HEK293 (cell line): Measurements from ENCODE around the gene FAM78A.

Experiments used
- CTCF ChIP-seq: fragments of 450-650 bp; formaldehyde crosslinking; IDR thresholded peaks from 2 replicates; pipeline ENCODE4 v1.5.1; 2016; ENCODE audit warnings: missing biosample characterization, missing genetic modification characterization
- EGR2 ChIP-seq: fragments of 450-650 bp; formaldehyde crosslinking; IDR thresholded peaks from 2 replicates; pipeline ENCODE4 v1.5.1; 2016; ENCODE audit warnings: low read depth, missing biosample characterization, missing genetic modification characterization
- RBAK ChIP-seq: fragments of 450-650 bp; formaldehyde crosslinking; IDR thresholded peaks from 2 replicates; pipeline ENCODE4 v1.5.1; 2016; ENCODE audit warnings: missing biosample characterization, missing genetic modification characterization
- REPIN1 ChIP-seq: fragments of 450-650 bp; formaldehyde crosslinking; IDR thresholded peaks from 2 replicates; pipeline ENCODE4 v1.5.1; 2017; ENCODE audit warnings: missing biosample characterization, missing genetic modification characterization, low read depth
- SP2 ChIP-seq: fragments of 450-650 bp; formaldehyde crosslinking; IDR thresholded peaks from 2 replicates; pipeline ENCODE4 v1.5.1; 2016; ENCODE audit warnings: missing biosample characterization, missing genetic modification characterization
- TCF7L2 ChIP-seq: IDR thresholded peaks from 2 replicates; pipeline ENCODE4 v1.6.1; 2011; ENCODE audit warnings: low read depth, mild to moderate bottlenecking, inconsistent platforms, low read length, moderate library complexity, borderline replicate concordance
- ZBTB8A ChIP-seq: fragments of 450-650 bp; formaldehyde crosslinking; IDR thresholded peaks from 2 replicates; pipeline ENCODE4 v1.5.1; 2016; ENCODE audit warnings: missing biosample characterization, missing genetic modification characterization
- ZFP3 ChIP-seq: fragments of 450-650 bp; formaldehyde crosslinking; IDR thresholded peaks from 2 replicates; pipeline ENCODE4 v1.5.1; 2016; ENCODE audit warnings: low read depth, missing biosample characterization, missing genetic modification characterization
- ZNF510 ChIP-seq: fragments of 450-650 bp; formaldehyde crosslinking; IDR thresholded peaks from 2 replicates; pipeline ENCODE4 v1.5.1; 2018; ENCODE audit warnings: mild to moderate bottlenecking, missing genetic modification characterization, missing biosample characterization; ENCODE audit not compliant: insufficient replicate concordance
- ZNF785 ChIP-seq: fragments of 450-650 bp; formaldehyde crosslinking; IDR thresholded peaks from 2 replicates; pipeline ENCODE4 v1.5.1; 2016; ENCODE audit warnings: missing biosample characterization, missing genetic modification characterization
- TF ChIP-seq, protein P1 (sequence below): fragments of 450-650 bp; formaldehyde crosslinking; conservative IDR thresholded peaks from 2 replicates; pipeline ENCODE4 v1.5.1; 2016; ENCODE audit warnings: low read depth, missing biosample characterization, missing genetic modification characterization

DNA sequence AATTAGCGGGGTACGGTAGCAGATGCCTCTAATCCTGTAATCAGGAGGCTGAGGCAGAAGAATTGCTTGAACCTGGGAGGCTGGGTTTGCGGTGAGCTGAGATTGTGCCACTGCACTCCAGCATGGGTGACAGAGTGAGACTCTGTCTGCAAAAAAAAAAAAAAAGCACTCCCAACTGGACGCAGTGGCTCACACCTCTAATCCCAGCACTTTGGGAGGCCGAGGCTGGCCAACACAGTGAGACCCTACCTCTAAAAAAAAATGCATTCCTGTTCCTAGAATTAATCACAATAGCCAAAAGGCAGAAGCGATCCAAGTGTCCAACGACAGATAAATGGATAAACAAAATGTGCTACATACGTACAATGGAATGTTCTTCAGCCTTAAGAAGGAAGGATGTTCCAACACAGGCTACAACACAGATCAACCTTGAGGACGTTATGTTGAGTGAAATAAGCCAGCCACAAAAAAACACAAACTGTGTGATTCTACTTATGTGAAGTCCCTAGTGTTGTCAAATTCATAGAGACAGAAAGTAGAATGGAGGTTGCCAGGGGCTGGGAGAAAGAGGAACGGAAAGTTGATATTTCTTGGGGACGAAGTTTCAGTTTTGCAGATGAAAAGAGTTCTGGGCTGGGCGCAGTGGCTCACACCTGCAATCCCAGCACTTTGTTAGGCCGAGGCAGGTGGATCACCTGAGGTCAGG is 13.8 kb downstream of the FAM78A start:
- TF ChIP-seq, protein P1, sequence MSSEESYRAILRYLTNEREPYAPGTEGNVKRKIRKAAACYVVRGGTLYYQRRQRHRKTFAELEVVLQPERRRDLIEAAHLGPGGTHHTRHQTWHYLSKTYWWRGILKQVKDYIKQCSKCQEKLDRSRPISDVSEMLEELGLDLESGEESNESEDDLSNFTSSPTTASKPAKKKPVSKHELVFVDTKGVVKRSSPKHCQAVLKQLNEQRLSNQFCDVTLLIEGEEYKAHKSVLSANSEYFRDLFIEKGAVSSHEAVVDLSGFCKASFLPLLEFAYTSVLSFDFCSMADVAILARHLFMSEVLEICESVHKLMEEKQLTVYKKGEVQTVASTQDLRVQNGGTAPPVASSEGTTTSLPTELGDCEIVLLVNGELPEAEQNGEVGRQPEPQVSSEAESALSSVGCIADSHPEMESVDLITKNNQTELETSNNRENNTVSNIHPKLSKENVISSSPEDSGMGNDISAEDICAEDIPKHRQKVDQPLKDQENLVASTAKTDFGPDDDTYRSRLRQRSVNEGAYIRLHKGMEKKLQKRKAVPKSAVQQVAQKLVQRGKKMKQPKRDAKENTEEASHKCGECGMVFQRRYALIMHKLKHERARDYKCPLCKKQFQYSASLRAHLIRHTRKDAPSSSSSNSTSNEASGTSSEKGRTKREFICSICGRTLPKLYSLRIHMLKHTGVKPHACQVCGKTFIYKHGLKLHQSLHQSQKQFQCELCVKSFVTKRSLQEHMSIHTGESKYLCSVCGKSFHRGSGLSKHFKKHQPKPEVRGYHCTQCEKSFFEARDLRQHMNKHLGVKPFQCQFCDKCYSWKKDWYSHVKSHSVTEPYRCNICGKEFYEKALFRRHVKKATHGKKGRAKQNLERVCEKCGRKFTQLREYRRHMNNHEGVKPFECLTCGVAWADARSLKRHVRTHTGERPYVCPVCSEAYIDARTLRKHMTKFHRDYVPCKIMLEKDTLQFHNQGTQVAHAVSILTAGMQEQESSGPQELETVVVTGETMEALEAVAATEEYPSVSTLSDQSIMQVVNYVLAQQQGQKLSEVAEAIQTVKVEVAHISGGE (tag by site-specific recombination) = no peak
- TF ChIP-seq CTCF (tag by site-specific recombination) (no peak), TCF7L2 (no peak), REPIN1 (tag by site-specific recombination) (no peak), ZFP3 (tag by site-specific recombination) (no peak), RBAK (tag by site-specific recombination) (no peak), SP2 (tag by site-specific recombination) (no peak), ZNF510 (no peak), ZBTB8A (tag by site-specific recombination) (no peak), ZNF785 (tag by site-specific recombination) (no peak), EGR2 (no peak)
